CD14-positive monocyte (primary cell): Measurements from ENCODE around the gene MCF2L. TPM values are rescaled to one million over a fixed set of nuclear protein-coding genes. Genes with fewer than 3 reads are reported as not detected.

ENCODE experiments used
- DNase-seq, 3 donors: peaks; one replicate each; pipeline ENCODE4 v3.0.0-alpha.2; 2011 to 2022
- H2AFZ ChIP-seq: 2 replicates; pipeline ENCODE4 v1.6.0; 2012; ENCODE audit warnings: mild to moderate bottlenecking, low read depth, low read length, inconsistent platforms; ENCODE audit not compliant: insufficient read depth, poor library complexity, severe bottlenecking
- H3K27ac ChIP-seq, 2 donors: 1 replicate in 1 of 2; 2 replicates in 1 of 2; pipeline ENCODE4 v1.5.1; 2012 to 2013; ENCODE audit warnings: low read length in 2 of 2, control low read depth in 1 of 2, inconsistent platforms in 1 of 2, low read depth in 1 of 2, mild to moderate bottlenecking in 1 of 2
- H3K27me3 ChIP-seq, 2 donors: one replicate each; pipeline versions ENCODE4 v1.6.0 to v1.6.1; 2011 to 2013; ENCODE audit warnings: low read length in 2 of 2; ENCODE audit not compliant: control insufficient read depth in 2 of 2, insufficient read depth in 2 of 2
- H3K36me3 ChIP-seq, 2 donors: replicated peaks in 1 of 2; 1 replicate in 1 of 2; 2 replicates in 1 of 2; pipeline versions ENCODE4 v1.5.1 to v1.6.1; 2012 to 2013; ENCODE audit warnings: low read length in 2 of 2, control low read depth in 1 of 2, inconsistent platforms in 1 of 2, mild to moderate bottlenecking in 1 of 2; ENCODE audit not compliant: insufficient read depth in 2 of 2, control insufficient read depth in 1 of 2
- H3K4me1 ChIP-seq, 2 donors: 1 replicate in 1 of 2; 2 replicates in 1 of 2; pipeline versions ENCODE4 v1.5.1 to v1.6.1; 2012 to 2013; ENCODE audit warnings: low read length in 2 of 2, control low read depth in 1 of 2, inconsistent platforms in 1 of 2, mild to moderate bottlenecking in 1 of 2, moderate library complexity in 1 of 2; ENCODE audit not compliant: insufficient read depth in 2 of 2, control insufficient read depth in 1 of 2
- H3K4me2 ChIP-seq: replicated peaks from 2 replicates; pipeline ENCODE3; 2012; ENCODE audit warnings: low read length, moderate library complexity, mild to moderate bottlenecking; ENCODE audit not compliant: poor library complexity, severe bottlenecking; ENCODE audit errors: extremely low read depth
- H3K4me3 ChIP-seq, 3 experiments: fragments of 200-600 bp in 1 of 3; sonication (generic) in 1 of 3; replicated peaks in 1 of 3; 1 replicate in 2 of 3; 2 replicates in 1 of 3; pipeline ENCODE4 v1.5.1; 2011 to 2013; ENCODE audit warnings: low read length in 3 of 3, mild to moderate bottlenecking in 3 of 3, control low read depth in 2 of 3, low read depth in 2 of 3, inconsistent platforms in 1 of 3, moderate library complexity in 1 of 3
- H3K79me2 ChIP-seq: 2 replicates; pipeline ENCODE4 v1.6.0; 2012; ENCODE audit warnings: mild to moderate bottlenecking, control low read depth, inconsistent platforms, low read length, moderate library complexity; ENCODE audit not compliant: insufficient read depth
- H3K9ac ChIP-seq: 2 replicates; pipeline ENCODE4 v1.6.0; 2017; ENCODE audit warnings: low read length, mild to moderate bottlenecking; ENCODE audit not compliant: insufficient read depth, poor library complexity, severe bottlenecking
- H3K9me3 ChIP-seq, 2 donors: replicated peaks in 1 of 2; 1 replicate in 1 of 2; 2 replicates in 1 of 2; pipeline versions ENCODE4 v1.5.1 to v1.6.1; 2012 to 2013; ENCODE audit warnings: low read length in 2 of 2, control low read depth in 1 of 2; ENCODE audit not compliant: control insufficient read depth in 1 of 2, insufficient read depth in 1 of 2
- H4K20me1 ChIP-seq: 2 replicates; pipeline ENCODE4 v1.6.0; 2012; ENCODE audit warnings: mild to moderate bottlenecking, low read length, control low read depth, moderate library complexity; ENCODE audit not compliant: insufficient read depth
- H3K27ac Mint-ChIP-seq, 7 donors: one replicate each; pipeline ENCODE4 v1.8.0; 2020; ENCODE audit warnings: mild to moderate bottlenecking in 7 of 7, mixed read lengths in 7 of 7, moderate library complexity in 6 of 7, inconsistent platforms in 2 of 7
- H3K27me3 Mint-ChIP-seq, 3 donors: one replicate each; pipeline ENCODE4 v1.8.0; 2021 to 2022; ENCODE audit warnings: low read depth in 3 of 3, mild to moderate bottlenecking in 3 of 3, mixed read lengths in 3 of 3, moderate library complexity in 3 of 3, inconsistent platforms in 1 of 3
- H3K36me3 Mint-ChIP-seq, 2 donors: one replicate each; pipeline ENCODE4 v1.8.0; 2020; ENCODE audit warnings: mixed read lengths in 2 of 2, inconsistent platforms in 1 of 2, mild to moderate bottlenecking in 1 of 2
- H3K4me1 Mint-ChIP-seq: one replicate; pipeline ENCODE4 v1.8.0; 2020; ENCODE audit warnings: mild to moderate bottlenecking, mixed read lengths
- H3K4me3 Mint-ChIP-seq, 2 donors: one replicate each; pipeline ENCODE4 v1.8.0; 2020; ENCODE audit warnings: mild to moderate bottlenecking in 2 of 2, mixed read lengths in 2 of 2, moderate library complexity in 1 of 2
- H3K9me3 Mint-ChIP-seq, 7 donors: one replicate each; pipeline ENCODE4 v1.8.0; 2020 to 2022; ENCODE audit warnings: mixed read lengths in 7 of 7, mild to moderate bottlenecking in 6 of 7, moderate library complexity in 6 of 7, inconsistent platforms in 2 of 7
- CTCF ChIP-seq: fragments of 200-600 bp; IDR thresholded peaks from one replicate; pipeline ENCODE4 v1.8.0; 2022; ENCODE audit warnings: antibody characterized with exemption, mild to moderate bottlenecking
- WGBS: methylation state at CpG from one replicate; pipeline ENCODE4 v1.1.5; 2013; ENCODE audit warnings: missing lambda C conversion rate; ENCODE audit not compliant: insufficient coverage; 5-methylcytosine and 5-hydroxymethylcytosine counted together
- intact Hi-C, 2 donors: fragments of 100-400 bp; cut with micrococcal nuclease; formaldehyde crosslinking; loops; one replicate each; pipeline versions ENCODE4 v1.15.0 to v1.15.1; 2023
- polyA plus RNA-seq, 3 donors: library from polyadenylated mRNA; depleted of rRNA in 1 of 3; unstranded in 2 of 3; stranded (reverse) in 1 of 3; fragments of 300-500 nt in 2 of 3; fragments of >200 nt in 1 of 3; fragmentation: Illumina TruSeq in 2 of 3; gene quantifications; 1 replicate in 2 of 3; 2 replicates in 1 of 3; pipeline ENCODE4 v1.2.3, GENCODE V29; 2012 to 2021

The MCF2L gene
- polyA plus RNA-seq, 3 donors, result not detected

GRCh38 chr13:113080361-113080831, 111.4 kb downstream of the MCF2L start:
- no peaks in the 10 kb centered on the region for H3K36me3 Mint-ChIP-seq
- no peaks in the 10 kb centered on the region for H3K27me3 ChIP-seq
- peaks cover 0 to 2% (median 2%) of the 10 kb centered on the region in 3 donors for H3K27me3 Mint-ChIP-seq
- H3K9ac ChIP-seq, result no peak overlapping the region
- no peaks in the 10 kb centered on the region for H4K20me1 ChIP-seq
- H3K4me3 ChIP-seq, result no peak overlapping the region
- no peak for DNase-seq
- WGBS, result 88% methylated on average over 17 of the region's 18 CpGs
- no peak for TF ChIP-seq CTCF
- H3K9me3 ChIP-seq, result no peaks in the 10 kb centered on the region
- no peaks in the 10 kb centered on the region for H3K4me1 ChIP-seq
- H3K27ac Mint-ChIP-seq, result no peak overlapping the region
- no peak overlapping the region for H3K4me3 Mint-ChIP-seq
- H3K27ac ChIP-seq, result no peak overlapping the region
- peaks cover 0 to 5% (median 0%) of the 10 kb centered on the region in 7 donors for H3K9me3 Mint-ChIP-seq
- H3K4me1 Mint-ChIP-seq, result no peaks in the 10 kb centered on the region
- H2AFZ ChIP-seq, result no peak overlapping the region
- no peaks in the 10 kb centered on the region for H3K36me3 ChIP-seq
- no peaks in the 10 kb centered on the region for H3K79me2 ChIP-seq
- intact Hi-C loops, result no loop called here
- H3K4me2 ChIP-seq, result no peak overlapping the region

DNA sequence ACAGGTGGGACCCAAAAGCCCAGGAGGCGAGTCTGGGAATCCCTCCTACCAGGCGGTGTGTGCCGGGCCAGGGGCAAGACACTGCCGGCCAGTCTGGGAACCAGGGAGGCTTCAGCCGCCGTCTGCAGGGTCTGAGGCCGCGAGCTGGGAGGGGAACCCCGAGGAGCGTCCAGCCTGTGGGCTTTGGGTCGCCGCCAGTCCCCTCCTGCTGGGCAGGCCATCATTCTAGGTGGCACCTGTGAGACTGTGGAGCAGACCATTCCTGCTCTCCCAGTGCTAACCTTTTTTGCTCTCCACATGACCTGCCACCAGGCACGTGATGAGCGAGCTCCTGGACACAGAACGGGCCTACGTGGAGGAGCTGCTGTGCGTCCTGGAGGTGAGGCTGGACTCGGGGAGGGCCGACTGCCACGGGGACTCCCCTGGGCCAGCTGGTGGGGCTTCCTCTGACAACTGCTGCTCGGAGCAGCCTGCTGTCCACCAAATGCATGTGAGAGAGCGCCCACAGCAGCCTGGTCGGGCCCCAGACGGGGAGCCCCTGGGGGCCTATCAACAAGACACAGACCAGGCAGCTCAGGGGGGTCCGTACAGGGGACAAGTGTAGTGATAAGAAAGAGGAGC, 112.0 kb downstream of the MCF2L start:
- 94% methylated on average over 20 of the region's 25 CpGs for WGBS
- Mint-ChIP-seq H3K36me3 (no peaks in the 10 kb centered on the region), H3K27ac (peak overlapping the region in 1 of 7 donors; percentile 65), H3K27me3 (peaks cover 0 to 2% (median 2%) of the 10 kb centered on the region in 3 donors), H3K4me3 (no peak overlapping the region), H3K4me1 (no peaks in the 10 kb centered on the region), H3K9me3 (peaks cover 0 to 5% (median 0%) of the 10 kb centered on the region in 7 donors)
- Histone ChIP-seq H2AFZ (no peak overlapping the region), H4K20me1 (no peaks in the 10 kb centered on the region), H3K36me3 (no peaks in the 10 kb centered on the region), H3K4me2 (no peak overlapping the region), H3K9ac (no peak overlapping the region), H3K4me3 (no peak overlapping the region), H3K27ac (no peak overlapping the region), H3K27me3 (no peaks in the 10 kb centered on the region), H3K79me2 (no peaks in the 10 kb centered on the region), H3K9me3 (no peaks in the 10 kb centered on the region), H3K4me1 (no peaks in the 10 kb centered on the region)
- no peak for DNase-seq
- intact Hi-C loops, result no loop called here
- TF ChIP-seq CTCF, result no peak
